AG08395 (cell line): ENCODE data around the gene ZNF101.

Experiments used
- DNase-seq: peaks from one replicate; pipeline ENCODE4 v3.0.0; 2012; ENCODE audit warnings: mixed read lengths, low spot score

Gene ZNF101

DNA sequence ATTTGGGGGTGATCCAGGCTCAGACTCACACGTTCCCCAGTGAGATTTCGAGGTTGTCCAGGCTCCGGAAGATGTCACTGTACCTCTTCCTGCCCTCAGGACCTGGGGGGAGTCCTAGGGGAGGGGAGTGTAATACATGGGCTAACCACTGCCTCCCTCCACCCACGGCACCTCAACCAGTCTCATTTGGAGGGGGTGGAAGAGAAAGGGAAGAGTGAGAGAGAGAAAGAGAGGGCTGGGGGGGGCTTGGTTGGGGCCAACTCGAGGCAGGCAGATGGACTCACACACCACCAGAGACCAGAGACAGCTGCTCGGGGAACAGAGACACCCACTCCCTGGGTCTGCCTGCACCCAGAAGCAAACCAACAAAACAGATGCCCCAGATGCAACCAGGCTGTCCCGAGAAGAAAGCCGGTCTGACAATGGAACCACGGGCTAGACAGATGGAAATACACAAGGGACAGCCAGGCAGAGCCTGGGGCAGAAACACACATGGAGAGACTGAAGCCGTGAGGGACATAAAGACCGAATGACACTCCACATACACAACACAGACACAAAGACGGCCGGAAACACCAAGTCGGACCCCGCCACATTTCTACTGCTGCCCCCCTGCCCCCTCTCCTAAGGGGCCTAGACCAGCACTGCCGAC lies 26.0 kb upstream of the ZNF101 start:
- DNase-seq = peak; percentile 40

DNA sequence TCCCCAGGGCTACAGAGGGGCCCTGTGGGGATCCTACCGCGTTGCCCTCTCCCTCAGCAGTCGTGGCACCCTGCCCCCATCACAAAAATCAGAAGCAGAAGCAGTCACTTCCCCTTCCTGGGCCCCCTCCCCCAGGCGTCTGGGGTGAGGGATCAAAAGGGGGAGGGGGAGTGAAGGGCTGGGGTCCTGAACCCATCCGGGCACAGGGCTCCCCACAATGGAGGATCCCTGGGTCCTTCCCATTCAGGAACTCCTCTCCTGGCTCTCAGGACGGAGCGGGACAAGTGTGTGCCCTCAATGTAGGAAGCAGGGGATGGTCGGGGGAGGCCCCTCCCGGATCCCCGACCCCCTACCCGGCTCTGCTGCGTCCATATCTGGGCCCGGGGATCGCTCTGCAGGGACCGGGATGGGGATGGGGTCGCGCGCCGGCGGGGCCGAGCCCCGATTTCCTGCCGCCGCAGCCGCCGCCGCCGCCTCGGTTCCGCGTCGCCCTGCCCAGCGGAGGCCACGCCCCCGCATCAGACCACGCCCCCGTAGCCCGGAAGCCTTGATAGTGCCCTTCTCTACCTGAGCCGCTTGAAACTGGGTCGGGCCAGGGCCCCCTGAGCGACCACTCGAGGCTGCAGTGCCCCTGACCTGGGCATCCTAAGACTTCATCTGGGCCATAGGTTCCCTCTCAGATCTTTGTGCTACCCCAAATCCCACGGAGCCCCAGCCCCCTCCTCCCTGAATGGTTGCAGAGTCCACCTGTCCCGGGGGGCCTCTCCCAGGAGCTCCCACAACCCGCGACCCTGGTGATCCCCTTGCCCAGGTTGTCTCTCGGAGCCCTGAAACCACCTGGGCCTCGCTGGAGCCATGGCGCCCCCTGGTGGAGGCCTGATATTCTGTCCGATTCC lies 25.2 kb upstream of the ZNF101 start, which contains the start of gene GMIP:
GMIP (minus strand) TSS at position 500 of the 896 bp plus-strand sequence; CDS start at position 372, 128 bp downstream.
- peak; percentile 87 for DNase-seq

DNA sequence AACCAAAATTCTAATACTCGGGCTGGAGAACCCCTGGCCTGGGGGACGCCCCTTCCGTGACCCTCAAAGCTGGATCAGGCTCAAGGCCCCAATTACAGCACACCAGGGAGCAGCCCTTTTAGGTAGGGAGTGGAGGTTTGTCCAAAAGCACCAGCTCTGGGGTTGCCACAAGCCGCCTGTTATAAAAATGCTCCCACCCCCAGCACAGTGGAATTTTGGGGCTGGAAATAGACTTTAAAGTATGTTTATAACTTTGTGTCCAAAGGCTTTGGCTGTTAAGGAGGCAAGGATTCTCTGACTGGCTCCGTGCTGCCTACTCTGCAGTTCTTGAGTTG lies 24.6 kb upstream of the ZNF101 start:
- DNase-seq = no peak

DNA sequence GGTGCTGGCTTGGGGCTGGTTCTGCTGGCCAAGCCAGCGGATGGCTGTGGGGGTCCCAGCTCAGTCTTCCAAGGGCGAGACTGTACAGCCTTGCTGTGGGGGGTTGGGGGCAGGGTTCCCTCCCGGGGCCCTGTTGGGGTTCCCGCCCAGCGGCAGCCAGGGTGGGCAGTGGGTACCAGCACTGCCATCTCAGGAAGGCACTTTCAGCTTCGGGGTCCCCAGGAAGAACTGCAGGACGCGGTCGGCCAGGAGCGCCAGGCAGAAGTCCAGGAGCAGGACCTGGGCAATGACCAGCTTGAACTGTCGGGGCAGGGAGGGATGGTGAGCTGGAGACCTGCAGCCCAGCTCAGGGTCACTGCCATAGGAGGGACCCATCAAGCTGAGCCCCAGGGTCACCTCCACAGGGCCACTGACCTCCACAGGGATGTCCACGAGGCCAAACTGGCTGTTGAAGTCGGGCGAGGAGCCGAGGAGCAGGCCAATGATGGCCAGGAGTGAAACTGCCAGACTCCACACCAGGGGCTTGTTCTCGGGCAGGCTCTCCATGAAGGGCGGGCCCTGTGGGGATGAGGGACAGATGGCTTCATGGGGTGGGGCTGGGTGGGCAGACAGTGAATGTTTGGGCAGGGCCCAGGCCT lies 23.3 kb upstream of the ZNF101 start:
- no peak for DNase-seq

DNA sequence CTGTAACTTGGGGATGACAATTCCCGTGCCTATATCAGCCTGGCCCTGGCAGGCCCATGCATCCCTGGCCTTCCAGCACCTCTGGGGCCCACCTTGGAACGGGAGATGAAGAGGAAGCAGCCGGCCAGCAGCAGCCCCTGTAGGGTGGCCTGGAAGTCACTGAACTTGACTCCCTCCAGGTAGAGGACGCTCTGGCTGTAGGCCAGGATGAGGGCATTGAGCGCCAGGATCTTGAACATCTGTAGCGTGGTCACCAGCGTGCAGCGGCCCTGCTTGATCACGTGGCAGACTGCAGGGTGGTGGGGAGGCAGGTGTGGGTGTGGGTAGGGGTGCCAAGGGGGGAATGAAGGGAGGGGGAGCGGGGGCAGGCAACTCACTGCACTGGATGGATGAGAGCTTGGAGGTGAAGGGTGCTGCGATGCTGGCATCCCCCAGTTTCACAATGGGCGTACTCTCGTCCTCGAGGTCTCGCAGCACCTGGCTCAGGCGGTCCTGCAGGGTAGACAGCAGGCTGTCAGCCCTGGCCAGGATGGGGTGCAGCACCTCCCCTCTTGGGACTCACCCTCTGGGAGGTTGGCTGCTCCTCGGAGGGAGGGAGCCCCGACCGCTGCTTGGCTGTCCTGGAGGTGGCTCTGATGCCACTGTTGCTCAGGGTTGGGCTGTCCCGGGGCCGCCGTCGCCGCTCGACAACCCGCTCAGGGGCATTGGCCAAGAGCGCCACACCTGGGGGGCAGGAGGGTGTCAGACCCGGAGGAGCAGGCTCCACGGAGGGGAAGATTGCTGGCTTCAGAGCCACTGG lies 21.4 kb upstream of the ZNF101 start:
- DNase-seq = no peak

DNA sequence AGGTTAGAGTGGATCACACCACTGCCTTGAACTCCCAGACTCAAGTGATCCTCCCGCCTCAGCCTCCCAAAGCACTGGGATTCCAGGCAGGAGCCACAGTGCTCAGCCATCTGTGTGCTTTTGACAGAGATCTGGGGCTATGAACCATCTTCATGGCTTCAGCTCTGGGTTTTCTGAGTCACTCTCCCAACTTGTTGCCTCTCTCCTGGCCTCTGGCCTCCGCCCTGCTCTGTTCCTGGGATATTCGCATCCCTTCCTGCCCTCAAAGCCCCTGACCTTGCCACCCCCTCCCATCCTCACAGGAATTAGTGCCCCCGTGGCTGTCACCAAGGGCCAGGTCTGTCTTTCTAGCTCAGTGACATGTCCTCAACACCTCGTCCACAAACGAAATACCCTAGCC lies 19.5 kb upstream of the ZNF101 start:
- no peak for DNase-seq

DNA sequence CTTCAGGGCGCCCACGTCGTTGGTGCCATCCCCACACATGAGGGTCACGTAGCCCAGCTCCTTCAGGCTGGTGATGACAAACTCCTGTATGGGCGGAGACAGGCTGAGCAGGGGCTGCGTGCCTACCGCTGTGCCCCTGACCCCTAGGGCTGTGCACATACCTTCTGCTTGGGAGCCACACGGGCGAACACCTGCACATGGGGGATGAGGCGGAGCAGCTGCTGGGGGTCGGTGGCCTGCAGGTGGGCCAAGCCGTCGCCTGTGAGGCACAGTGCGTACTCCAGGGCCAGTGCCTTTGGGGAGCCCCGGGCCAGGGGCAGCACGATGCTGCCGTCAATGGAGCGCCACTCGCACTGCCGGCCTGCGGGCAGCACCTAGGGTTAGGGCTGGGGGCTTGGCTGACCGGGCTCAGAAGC lies 19.1 kb upstream of the ZNF101 start:
- no peak for DNase-seq

DNA sequence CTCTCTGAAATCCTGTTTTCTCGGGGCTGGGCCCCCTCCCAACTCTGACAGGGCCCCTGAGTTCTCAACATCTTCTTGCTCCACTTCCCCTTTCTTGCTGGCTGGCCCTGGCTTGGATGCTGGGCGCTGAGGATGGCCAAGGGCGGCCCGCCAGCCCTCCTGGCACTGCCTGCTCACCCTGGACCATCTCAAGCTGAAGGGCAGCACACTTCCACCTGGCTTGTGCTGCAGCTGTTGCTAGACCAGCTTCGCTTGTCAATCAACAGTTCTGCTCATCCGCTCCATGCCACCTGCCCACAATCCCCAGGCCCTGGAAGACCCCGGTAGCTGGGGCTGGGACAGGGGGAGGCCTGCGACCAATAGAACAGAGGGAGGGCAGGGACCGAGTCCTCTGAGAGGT lies 18.3 kb upstream of the ZNF101 start:
- DNase-seq = no peak

DNA sequence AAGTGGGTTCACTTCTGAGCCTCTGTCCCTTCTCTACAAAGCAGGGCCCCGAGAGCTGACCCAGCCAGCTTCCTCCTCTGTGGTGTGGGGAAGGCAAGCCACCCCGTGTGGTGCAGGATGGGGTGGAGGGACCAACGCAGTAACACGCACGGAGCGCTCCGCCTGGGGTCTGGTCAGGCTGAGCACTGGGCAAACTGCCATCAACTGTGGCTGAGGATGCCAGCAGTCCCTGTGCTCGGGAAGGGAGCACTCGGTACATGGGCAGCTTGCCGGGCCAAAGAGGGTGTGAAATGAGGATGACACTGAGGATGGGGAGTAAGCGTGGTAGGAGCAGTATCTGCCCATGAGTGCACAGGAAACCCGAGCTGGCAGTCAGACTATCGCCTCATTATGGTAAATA lies 17.6 kb upstream of the ZNF101 start:
- DNase-seq = no peak

DNA sequence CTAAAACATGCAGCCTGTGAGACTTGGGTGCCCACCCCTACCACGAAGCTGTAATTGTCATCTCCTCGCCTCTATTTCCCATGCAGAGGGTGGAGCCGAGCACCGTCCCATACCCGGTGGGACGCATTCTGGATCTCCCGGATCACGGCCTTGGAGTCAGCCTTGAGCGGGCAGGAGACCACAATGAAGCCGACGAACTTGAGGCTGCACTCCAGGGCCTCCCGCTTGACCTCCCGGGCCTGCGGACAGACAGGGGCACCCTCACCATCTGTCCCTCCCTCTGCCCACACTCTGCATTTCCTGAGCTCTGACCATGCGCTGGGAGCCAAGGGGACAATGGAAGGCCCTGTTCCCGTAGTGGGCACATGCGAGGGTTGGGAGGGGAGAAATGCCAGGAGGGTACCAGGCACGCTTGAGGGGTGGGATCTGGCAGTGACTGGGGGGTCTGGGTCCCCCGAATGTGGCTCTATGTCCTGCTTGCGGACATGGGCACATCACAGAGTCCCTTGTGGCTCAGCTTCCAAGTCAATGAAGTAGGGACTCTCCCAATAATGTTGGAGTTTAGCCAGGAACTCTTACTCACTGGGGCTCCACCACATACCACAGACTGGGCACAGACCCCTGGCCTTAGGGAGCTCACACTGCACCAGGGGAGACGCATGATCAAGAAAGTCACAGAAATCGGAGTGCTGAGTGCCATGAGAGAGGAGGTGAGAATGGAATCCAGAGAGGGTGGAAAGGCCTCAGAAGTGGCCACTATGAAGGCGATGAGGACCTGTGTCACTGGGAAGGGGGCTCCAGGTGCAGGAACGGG lies 15.9 kb upstream of the ZNF101 start:
- no peak for DNase-seq

DNA sequence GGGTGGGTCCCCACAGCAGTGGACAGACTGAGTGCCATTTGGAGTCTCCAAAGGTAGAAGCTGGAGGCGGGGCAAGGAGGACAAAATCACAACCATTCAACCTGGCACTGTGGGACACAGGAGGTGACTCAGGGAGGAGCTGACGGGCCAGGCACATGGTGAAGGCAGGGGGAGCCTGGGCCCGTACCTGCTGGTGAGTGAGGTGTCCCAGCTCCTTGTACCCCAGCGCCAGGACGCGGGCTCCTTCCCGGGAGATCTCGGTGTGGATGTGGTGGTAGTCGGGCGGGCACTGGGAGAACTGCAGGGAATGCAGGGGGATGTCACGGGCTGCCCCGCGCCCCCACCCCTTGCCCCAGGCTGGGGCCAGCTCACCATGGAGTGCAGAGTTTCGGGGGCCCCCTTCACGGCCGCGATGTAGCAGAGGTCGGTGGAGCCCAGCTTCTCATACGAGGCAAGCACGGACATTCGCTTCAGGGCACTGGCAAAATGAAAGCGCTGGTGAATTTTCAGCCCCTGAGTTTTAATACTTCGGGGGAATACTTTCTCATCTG lies 15.0 kb upstream of the ZNF101 start:
- no peak for DNase-seq

DNA sequence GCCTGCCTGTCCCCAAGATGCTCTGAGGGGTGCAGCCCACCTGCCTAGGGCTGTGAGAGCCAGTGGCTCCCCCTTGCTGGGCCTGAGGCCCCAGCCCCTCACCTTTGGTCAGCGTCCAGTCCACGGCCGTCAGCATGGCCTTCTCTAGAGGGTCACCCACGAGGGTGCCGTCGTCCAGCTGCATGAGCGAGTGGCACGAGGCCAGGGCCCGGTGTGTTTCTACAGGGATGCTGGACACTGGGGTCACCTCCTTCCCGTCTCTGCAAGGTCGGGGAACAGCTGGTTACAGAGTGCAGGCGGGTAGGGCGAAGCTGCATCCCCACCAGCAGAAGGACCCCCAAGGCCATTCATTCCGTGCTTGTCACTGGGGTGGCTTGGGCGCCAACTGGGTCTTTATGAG lies 14.2 kb upstream of the ZNF101 start:
- no peak for DNase-seq

DNA sequence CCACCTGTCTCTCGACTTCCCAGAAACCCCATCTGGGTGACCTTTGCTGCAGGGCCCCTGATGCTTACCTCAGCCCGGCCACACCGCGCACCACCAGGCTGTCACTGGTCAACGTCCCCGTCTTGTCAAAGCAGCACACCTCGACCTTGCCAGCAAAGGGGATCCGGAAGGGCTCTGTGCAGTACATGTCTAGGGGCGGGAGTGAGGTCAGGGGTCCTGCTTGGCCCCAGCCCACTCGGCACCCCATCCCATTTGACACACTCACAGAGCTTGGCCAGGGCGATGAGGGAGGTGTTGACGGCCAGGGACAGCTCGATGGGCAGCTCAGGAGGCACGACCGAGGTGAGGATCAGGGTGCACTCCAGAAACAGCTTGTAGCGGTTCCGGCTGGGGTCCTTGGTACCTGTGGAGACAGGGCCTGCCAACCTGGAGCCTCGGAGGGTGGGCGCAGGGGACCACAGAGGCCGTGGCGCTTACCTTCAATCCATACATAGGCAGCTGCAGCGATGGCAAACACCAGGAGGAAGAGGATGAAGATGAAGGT lies 13.5 kb upstream of the ZNF101 start:
- DNase-seq = no peak

DNA sequence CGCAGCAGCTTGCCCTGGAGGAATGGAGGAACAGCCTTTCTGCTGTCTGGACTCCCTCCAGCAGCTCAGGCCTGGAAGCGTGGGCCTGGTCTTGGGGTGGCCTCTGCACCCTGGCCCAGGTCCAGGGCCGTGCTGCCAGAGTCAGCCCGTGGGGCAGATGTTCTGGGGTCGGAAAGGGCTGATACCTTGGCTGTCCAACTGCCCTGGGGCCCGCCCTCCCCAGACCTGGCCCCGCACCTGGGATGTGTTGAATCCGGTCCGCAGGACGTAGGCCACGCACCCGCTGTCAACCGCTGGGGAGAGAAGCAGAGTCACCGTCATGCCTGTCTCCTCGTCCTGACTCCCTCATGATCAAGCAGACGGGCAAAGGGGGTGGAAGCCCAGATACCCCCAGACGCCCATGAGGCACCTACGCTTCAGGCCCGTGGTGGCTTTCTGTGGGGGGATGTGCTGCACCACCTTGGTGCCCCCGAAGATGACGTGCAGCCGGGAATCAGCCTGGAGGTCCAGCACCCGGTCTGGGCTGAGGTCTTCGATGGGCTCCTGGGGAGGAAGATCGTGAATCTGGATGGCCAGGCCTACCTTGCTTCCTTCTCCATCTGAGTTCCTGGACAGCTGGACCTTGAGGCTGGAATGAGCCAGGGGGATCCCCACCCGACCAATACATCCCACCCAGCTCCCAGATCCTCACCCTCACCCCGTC lies 12.8 kb upstream of the ZNF101 start:
- DNase-seq = no peak

DNA sequence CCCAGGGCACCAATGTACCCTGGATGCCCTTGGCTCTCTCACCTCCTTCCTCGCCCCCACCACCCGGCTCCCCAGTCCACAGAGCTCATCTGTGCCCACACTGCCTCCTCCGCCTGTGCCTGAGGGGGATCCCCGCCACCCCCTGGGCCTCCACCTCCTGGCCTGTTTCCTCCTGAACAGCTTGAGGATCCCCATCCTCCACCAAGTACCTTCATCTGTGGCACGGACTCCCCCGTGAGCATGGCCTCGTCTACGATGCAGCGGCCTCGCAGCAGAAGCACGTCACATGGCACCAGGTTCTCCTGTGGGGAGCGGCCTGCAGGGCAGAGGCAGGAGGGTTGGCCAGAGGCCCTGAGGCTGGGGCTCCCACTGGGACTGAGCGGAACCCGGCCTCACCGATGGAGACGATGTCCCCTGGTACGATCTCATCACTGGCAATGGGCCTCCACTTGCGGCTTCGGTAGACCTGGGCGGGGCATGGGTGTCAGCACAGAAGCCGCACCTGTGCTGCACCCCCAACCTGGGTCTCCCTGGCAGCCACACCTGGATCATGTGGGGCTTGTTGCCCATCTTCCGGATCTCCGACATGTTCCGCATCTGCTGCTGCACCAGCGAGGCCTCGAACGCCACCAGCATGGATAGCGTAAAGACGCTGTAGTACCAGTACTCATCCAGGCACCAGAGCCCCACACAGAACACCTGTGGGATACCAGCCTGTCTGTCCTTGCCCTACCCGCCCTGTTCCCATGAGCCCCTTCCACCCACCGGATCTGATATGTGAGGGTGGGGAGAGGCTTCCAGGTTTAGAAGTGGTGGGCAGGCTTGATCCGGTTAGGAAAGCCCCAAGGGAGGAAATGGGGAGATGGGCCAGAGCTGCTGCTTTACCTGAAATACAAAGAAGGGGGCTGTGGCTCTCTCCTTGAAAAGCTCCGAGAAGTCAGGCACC lies 11.9 kb upstream of the ZNF101 start:
- DNase-seq = no peak

DNA sequence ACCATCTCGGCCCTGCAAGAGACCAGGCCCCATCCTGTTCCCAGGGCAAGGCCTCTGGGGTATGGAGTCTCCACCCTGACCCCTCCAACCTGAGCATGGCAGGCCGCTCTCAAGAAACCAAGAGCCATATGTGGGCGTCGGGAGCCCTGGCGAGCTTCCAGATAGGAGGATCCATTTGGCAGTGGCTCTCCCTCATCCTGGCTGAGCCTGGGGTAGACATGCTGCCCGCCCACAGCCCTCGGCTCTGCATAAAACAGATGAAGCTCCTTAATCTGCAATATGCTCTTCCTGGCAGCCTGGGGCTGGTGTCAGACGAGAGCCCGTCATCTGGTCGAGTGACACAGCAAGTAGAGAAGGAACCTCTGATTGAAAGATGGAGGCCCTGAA lies 11.2 kb upstream of the ZNF101 start:
- DNase-seq = no peak

DNA sequence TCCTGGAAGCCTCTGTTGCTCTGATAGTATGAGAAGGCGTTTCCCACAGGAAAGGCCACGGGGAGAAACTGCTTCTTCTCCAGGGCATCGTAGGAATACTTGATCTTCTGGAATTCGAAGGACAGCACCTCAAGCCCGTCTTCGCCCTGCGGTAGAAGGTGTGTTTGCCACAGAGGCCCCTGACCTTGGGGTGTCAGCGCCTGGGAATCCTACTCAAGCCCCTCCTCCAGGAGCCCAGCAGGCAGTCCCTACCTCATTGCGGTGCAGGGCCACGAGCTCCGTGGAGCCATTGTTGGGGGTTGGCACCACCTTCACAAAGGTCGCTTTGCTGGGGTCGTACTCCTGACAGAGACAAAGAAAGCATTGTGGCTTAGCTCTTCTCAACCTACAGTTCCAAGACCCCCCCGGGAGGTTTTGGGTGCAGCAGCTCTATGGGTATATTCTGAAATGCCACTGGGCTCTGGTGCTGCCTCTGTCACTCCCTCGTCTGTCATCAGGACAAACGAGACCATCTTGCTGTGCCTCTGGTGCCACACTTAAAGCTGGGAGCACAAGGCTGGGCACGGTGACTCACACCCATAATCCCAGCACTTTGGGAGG lies 8.9 kb upstream of the ZNF101 start:
- DNase-seq = no peak

DNA sequence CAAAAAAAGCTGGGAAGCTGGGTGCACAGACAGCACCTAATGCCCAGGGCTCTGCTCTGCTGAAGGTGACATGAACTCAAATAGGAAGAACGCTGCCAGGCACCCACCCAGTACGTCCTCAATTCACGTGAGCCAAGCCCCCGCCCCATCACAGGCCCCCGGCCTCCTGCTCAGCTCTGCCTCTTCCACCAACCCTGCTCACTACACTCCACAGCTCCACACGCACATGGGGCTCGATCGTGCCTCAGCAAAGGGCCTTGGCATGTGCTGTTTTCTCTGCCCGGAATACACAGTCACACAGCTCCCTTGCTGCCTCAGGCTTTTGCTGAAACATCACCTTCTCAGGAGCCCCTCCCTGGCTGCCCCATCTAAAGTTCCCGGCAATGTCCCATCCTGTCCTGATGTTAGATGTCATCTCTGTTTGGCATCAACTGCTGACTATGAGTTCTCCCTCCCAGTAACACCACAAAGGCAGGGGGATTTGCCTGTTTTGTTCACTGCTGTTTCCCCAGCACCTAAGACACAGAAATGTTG lies 7.4 kb upstream of the ZNF101 start:
- DNase-seq = no peak
